ENCODE results near the gene ASS1.

DNA sequence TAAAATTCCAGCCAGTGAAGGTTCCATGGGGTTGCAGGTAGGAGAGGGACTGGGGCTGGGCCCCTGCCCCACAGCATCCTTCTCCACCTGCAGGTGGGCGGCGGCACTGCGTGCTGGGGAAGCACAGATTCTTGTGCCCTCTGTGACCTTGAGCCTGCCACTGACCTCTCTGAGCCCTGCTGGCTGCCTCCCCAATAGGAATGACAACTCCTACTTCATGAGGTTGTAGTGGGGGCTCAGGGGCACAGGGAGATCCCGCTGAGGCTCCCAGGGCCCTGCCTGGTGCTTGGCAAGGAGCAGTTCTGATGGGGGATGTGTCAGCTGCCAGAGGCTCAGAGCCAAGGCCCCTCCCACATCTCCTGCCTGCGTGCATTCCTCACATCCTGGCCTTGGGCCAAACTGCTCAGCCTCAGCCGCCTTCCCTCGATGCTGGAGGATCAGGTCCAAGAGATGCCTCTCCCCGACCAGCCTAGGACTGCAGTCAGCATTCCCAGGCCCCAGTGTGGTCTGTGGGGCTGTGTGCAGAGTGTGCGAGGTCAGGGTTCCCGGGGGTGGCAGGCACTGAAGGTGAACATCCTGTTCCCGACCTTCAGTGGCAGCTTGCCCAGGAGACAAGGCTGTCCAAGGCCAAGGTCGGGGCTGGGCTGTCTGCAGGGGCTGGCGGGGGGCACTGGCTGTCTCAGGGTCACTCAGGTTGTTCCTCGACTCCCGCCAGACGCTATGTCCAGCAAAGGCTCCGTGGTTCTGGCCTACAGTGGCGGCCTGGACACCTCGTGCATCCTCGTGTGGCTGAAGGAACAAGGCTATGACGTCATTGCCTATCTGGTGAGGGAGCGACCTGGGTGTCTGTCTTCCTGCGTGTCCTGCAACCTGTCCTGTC is 7.0 kb downstream of the ASS1 start:
- TF ChIP-seq, protein P1, sequence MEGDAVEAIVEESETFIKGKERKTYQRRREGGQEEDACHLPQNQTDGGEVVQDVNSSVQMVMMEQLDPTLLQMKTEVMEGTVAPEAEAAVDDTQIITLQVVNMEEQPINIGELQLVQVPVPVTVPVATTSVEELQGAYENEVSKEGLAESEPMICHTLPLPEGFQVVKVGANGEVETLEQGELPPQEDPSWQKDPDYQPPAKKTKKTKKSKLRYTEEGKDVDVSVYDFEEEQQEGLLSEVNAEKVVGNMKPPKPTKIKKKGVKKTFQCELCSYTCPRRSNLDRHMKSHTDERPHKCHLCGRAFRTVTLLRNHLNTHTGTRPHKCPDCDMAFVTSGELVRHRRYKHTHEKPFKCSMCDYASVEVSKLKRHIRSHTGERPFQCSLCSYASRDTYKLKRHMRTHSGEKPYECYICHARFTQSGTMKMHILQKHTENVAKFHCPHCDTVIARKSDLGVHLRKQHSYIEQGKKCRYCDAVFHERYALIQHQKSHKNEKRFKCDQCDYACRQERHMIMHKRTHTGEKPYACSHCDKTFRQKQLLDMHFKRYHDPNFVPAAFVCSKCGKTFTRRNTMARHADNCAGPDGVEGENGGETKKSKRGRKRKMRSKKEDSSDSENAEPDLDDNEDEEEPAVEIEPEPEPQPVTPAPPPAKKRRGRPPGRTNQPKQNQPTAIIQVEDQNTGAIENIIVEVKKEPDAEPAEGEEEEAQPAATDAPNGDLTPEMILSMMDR (conservative IDR thresholded peaks at IDR 0.05; ENCODE audit: low read depth, low read length), result peak; percentile 69
- no peak for TF ChIP-seq EZH2 (IDR thresholded peaks at IDR 0.05; ENCODE audit: low read length, unreplicated experiment)
